Astrocyte of the cerebellum (primary cell): ENCODE measurements around the gene ZNF611.

Experiments used
- DNase-seq: peaks from one replicate; pipeline ENCODE4 v3.0.0-alpha.2; 2011; ENCODE audit warnings: low read depth
- H3K4me3 ChIP-seq: 2 replicates; pipeline ENCODE4 v1.5.1; 2011; ENCODE audit warnings: mild to moderate bottlenecking, low read depth, low read length, moderate library complexity
- CTCF ChIP-seq: IDR thresholded peaks from 2 replicates; pipeline ENCODE4 v1.5.1; 2012; ENCODE audit warnings: low read length, low read depth, moderate library complexity, mild to moderate bottlenecking; ENCODE audit errors: missing control alignments
- in situ Hi-C: cut with HindIII; loops from 2 replicates; pipeline ENCODE4 v1.10.0; 2017; ENCODE audit warnings: low sequenced_read_pairs

ZNF611 gene

GRCh38 chr19:52669586-52669985, 65.3 kb downstream of the ZNF611 start:
- H3K4me3 ChIP-seq, result no peak overlapping the region
- in situ Hi-C loops, result no loop called here
- no peak for TF ChIP-seq CTCF
- no peak for DNase-seq

GRCh38 chr19:52667972-52668371, 66.9 kb downstream of the ZNF611 start:
- no peak for TF ChIP-seq CTCF
- in situ Hi-C loops, result no loop called here
- no peak for DNase-seq
- no peak overlapping the region for H3K4me3 ChIP-seq

GRCh38 chr19:52666506-52666905, 68.3 kb downstream of the ZNF611 start:
- H3K4me3 ChIP-seq, result no peak overlapping the region
- DNase-seq, result no peak
- in situ Hi-C loops, result no loop called here
- TF ChIP-seq CTCF, result no peak

GRCh38 chr19:52665529-52665928, 69.3 kb downstream of the ZNF611 start:
- no peak for TF ChIP-seq CTCF
- in situ Hi-C loops, result no loop called here
- no peak for DNase-seq

GRCh38 chr19:52665027-52665426, 69.8 kb downstream of the ZNF611 start:
- no peak for DNase-seq
- in situ Hi-C loops, result no loop called here
- H3K4me3 ChIP-seq, result no peak overlapping the region
- no peak for TF ChIP-seq CTCF

More at GRCh38 chr19:52665529-52665928, 69.3 kb downstream of the ZNF611 start:
- H3K4me3 ChIP-seq, result no peak overlapping the region

GRCh38 chr19:52664461-52664860, 70.4 kb downstream of the ZNF611 start:
- no peak for DNase-seq
- H3K4me3 ChIP-seq, result no peak overlapping the region
- TF ChIP-seq CTCF, result no peak
- in situ Hi-C loops, result no loop called here

- DNase-seq, result no peak
- in situ Hi-C loops, result no loop called here
- no peak overlapping the region for H3K4me3 ChIP-seq
- no peak for TF ChIP-seq CTCF
Observed at GRCh38 chr19:52662631-52663030, 72.2 kb downstream of the ZNF611 start.
